CD4-positive, CD25-positive, alpha-beta regulatory T cell (primary cell): ENCODE data around the gene PRDX3. TPM values are rescaled to one million over a fixed set of nuclear protein-coding genes. Genes with fewer than 3 reads are reported as not detected.
"Not testable (repeated sequence)": the region's sequence is repeated elsewhere in the genome, so short reads cannot be mapped to it uniquely, and the experiment has no call there.

ENCODE experiments used
- ATAC-seq, 2 donors: fragments of 150-1000 bp; cut with Tn5 transposase; one replicate each; pipeline ENCODE4 v1.10.0; 2021; ENCODE audit warnings: low read depth in 2 of 2, moderate number of reproducible peaks in 2 of 2, moderate library complexity in 1 of 2
- DNase-seq, 3 donors: peaks; one replicate each; pipeline versions ENCODE4 v3.0.0 to v3.0.0-alpha.2; 2012 to 2022; ENCODE audit warnings: mixed read lengths in 1 of 3
- H3K27ac ChIP-seq: one replicate; pipeline ENCODE4 v1.7.0; 2013; ENCODE audit warnings: mild to moderate bottlenecking, low read length; ENCODE audit not compliant: insufficient read depth, poor library complexity, severe bottlenecking
- H3K27me3 ChIP-seq: one replicate; pipeline ENCODE4 v1.7.0; 2013; ENCODE audit warnings: low read length; ENCODE audit not compliant: control insufficient read depth, insufficient read depth
- H3K36me3 ChIP-seq: one replicate; pipeline ENCODE4 v1.7.0; 2013; ENCODE audit warnings: mild to moderate bottlenecking, low read length, moderate library complexity; ENCODE audit not compliant: control insufficient read depth, insufficient read depth
- H3K4me1 ChIP-seq: 2 replicates; pipeline ENCODE4 v1.7.0; 2013; ENCODE audit warnings: mild to moderate bottlenecking, low read length; ENCODE audit not compliant: insufficient read depth, control insufficient read depth, poor library complexity, severe bottlenecking
- H3K4me3 ChIP-seq: one replicate; pipeline ENCODE4 v1.7.0; 2013; ENCODE audit warnings: low read depth, mild to moderate bottlenecking, low read length, moderate library complexity
- H3K9me3 ChIP-seq, 2 experiments: 1 replicate in 1 of 2; 2 replicates in 1 of 2; pipeline ENCODE4 v1.7.0; 2013; ENCODE audit warnings: low read length in 2 of 2, mild to moderate bottlenecking in 1 of 2, moderate library complexity in 1 of 2; ENCODE audit not compliant: control insufficient read depth in 2 of 2
- H3K27ac Mint-ChIP-seq, 3 donors: one replicate each; pipeline ENCODE4 v1.8.0; 2020 to 2022; ENCODE audit warnings: mild to moderate bottlenecking in 3 of 3, mixed read lengths in 3 of 3, moderate library complexity in 2 of 3
- H3K27me3 Mint-ChIP-seq: one replicate; pipeline ENCODE4 v1.8.0; 2022; ENCODE audit warnings: mild to moderate bottlenecking, mixed read lengths
- H3K36me3 Mint-ChIP-seq: one replicate; pipeline ENCODE4 v1.8.0; 2020; ENCODE audit warnings: mixed read lengths
- H3K4me1 Mint-ChIP-seq, 4 donors: one replicate each; pipeline ENCODE4 v1.8.0; 2020 to 2022; ENCODE audit warnings: mixed read lengths in 4 of 4, mild to moderate bottlenecking in 1 of 4
- H3K4me3 Mint-ChIP-seq, 4 donors: one replicate each; pipeline ENCODE4 v1.8.0; 2020 to 2022; ENCODE audit warnings: mild to moderate bottlenecking in 4 of 4, mixed read lengths in 4 of 4, moderate library complexity in 3 of 4
- H3K9me3 Mint-ChIP-seq, 7 donors: one replicate each; pipeline ENCODE4 v1.8.0; 2020 to 2022; ENCODE audit warnings: mixed read lengths in 7 of 7, mild to moderate bottlenecking in 3 of 7, moderate library complexity in 2 of 7
- polyA plus RNA-seq, 4 donors: library from polyadenylated mRNA; unstranded; fragments of 300-500 nt; fragmentation: Illumina TruSeq; gene quantifications; one replicate each; pipeline ENCODE4 v1.2.3, GENCODE V29; 2021
- total RNA-seq: library from RNA; stranded (reverse); gene quantifications from one replicate; pipeline ENCODE4 v1.2.3, GENCODE V29; 2022

The PRDX3 gene
- total and polyA plus RNA-seq, 5 donors from 2014 or later, result 22.5 to 140 (median 126) TPM

DNA sequence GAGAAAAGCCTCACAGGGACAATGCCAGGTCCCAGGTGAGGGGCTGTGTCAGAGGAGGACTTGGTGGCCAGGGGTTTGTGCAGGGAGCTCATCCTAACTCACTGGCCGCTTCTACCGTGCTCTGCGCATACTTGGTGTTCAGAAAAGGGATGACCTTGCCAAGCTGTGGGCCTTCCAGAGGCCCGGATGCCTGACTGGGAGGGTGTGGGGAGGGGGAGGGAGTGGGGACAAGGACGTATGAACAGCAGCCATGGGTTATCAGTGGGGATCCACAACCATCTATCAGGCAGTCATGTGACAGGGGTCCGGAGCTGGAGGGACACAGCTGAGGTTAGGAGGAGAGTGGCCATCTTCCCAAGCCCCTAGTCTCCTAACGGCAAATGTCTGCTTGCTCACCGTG is 19.3 kb downstream of the PRDX3 start:
- H3K9me3 Mint-ChIP-seq, result no peaks in the 10 kb centered on the region
- DNase-seq (no peak), ATAC-seq (no peak)
- no peak overlapping the region for H3K27ac ChIP-seq
- no peaks in the 10 kb centered on the region for H3K27me3 Mint-ChIP-seq
- H3K4me3 Mint-ChIP-seq, result peak overlapping the region in 1 of 4 donors; percentile 10
- peaks cover 26% of the 10 kb centered on the region for H3K36me3 Mint-ChIP-seq
- peaks cover under 1 to 27% (median 12%) of the 10 kb centered on the region in 4 donors for H3K4me1 Mint-ChIP-seq
- no peak overlapping the region for H3K27ac Mint-ChIP-seq
- peaks cover 4% of the 10 kb centered on the region for H3K4me1 ChIP-seq
- peaks cover 34% of the 10 kb centered on the region for H3K36me3 ChIP-seq
- no peaks in the 10 kb centered on the region for H3K9me3 ChIP-seq
- no peaks in the 10 kb centered on the region for H3K27me3 ChIP-seq
- no peak overlapping the region for H3K4me3 ChIP-seq

DNA sequence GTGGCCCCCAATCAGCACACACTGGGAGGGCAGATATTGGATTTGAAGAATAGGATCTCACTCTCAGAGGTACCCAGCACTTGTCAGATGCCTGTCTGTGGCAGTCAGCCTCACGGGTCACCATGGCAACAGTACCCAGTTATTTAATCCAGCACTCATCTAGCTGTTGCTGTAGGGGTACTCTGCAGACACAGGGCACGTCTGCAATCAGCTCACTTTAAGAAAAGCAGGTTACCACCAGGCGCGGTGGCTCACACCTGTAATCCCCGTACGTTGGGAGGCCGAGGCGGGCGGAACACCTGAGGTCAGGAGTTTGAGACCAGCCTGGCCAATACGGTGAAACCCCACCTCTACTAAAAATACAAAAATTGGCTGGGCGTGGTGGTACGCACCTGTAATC is 25.0 kb downstream of the PRDX3 start:
- H3K4me1 Mint-ChIP-seq, result peaks cover 0 to 5% (median under 1%) of the 10 kb centered on the region in 4 donors
- H3K27ac Mint-ChIP-seq, result no peak overlapping the region
- Histone ChIP-seq H3K27ac (no peak overlapping the region), H3K27me3 (no peaks in the 10 kb centered on the region), H3K4me3 (no peak overlapping the region), H3K36me3 (peaks cover 33% of the 10 kb centered on the region), H3K4me1 (no peaks in the 10 kb centered on the region), H3K9me3 (no peaks in the 10 kb centered on the region)
- H3K36me3 Mint-ChIP-seq, result peaks cover 37% of the 10 kb centered on the region
- H3K9me3 Mint-ChIP-seq, result peaks cover 0 to 1% (median 0%) of the 10 kb centered on the region in 7 donors
- no peaks in the 10 kb centered on the region for H3K27me3 Mint-ChIP-seq
- ATAC-seq (no peak), DNase-seq (no peak)
- no peak overlapping the region for H3K4me3 Mint-ChIP-seq

DNA sequence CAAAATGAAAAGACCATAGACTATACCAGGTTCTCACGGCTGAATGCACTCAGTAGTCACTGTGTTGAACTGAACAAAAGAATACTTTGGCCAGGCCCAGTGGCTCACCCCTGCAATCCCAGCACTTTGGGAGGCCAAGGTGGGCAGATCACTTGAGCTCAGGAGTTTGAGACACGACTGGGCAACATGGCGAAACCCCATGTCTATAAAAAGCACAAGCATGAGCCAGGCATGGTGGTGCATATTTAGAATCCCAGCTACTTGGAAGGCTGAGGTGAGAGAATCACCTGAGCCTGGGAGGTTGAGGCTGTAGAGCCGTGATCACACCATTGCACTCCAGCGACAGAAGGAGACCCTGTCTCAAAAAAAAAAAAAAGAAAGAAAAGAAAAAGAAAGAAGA is 25.6 kb downstream of the PRDX3 start:
- no peaks in the 10 kb centered on the region for H3K9me3 ChIP-seq
- H3K27ac ChIP-seq, result no peak overlapping the region
- ATAC-seq (no peak), DNase-seq (no peak)
- Mint-ChIP-seq H3K9me3 (peaks cover 0 to 1% (median 0%) of the 10 kb centered on the region in 7 donors), H3K36me3 (peaks cover 37% of the 10 kb centered on the region), H3K4me1 (peaks cover 0 to 5% (median under 1%) of the 10 kb centered on the region in 4 donors), H3K4me3 (no peak overlapping the region), H3K27ac (no peak overlapping the region), H3K27me3 (no peaks in the 10 kb centered on the region)
- H3K4me3 ChIP-seq, result no peak overlapping the region
- H3K27me3 ChIP-seq, result no peaks in the 10 kb centered on the region
- H3K36me3 ChIP-seq, result peaks cover 36% of the 10 kb centered on the region
- H3K4me1 ChIP-seq, result no peaks in the 10 kb centered on the region

DNA sequence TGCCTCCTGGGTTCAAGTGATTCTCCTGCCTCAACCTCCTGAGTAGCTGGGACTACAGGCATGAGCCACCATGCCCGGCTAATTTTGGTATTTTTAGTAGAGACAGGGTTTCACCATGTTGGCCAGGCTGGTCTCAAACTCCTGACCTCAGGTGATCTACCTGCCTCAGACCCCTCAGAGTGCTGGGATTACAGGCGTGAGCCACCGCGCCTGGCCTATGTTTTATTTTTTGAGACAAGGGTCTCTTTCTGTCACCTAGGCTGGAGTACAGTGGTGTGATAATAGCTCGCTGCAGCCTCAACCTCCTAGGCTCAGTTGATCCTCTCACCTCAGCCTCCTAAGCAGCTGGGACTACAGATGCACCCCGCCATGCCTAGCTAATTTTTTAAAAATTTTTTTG is 27.0 kb downstream of the PRDX3 start:
- not testable (repeated sequence) for H3K27me3 Mint-ChIP-seq, ATAC-seq, DNase-seq, H3K4me3 ChIP-seq, H3K27ac Mint-ChIP-seq, H3K27me3 ChIP-seq, H3K4me3 Mint-ChIP-seq, H3K9me3 Mint-ChIP-seq, H3K9me3 ChIP-seq, H3K4me1 Mint-ChIP-seq, H3K27ac ChIP-seq, H3K4me1 ChIP-seq
- peaks cover 48% of the 10 kb centered on the region for H3K36me3 ChIP-seq
- H3K36me3 Mint-ChIP-seq, result peaks cover 29% of the 10 kb centered on the region

DNA sequence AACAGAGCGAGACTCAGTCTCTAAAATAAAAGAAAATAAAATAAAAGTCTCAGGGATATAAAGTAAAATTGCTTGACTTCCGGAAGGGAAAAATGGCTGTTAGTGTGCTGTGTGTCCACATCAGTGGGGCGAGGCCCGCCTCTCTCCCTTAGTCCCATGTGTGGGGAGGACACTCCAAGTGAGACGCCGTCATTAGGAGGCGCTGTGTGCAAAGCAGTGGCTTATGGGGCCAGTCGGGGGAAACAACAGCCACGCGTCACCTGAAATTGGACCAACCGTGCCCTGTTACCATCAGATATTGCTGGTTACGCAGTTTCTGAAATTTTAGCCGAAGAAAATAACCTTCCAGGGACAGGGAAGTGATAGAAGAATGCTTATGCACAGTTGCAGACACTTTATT is 28.9 kb downstream of the PRDX3 start:
- ATAC-seq (no peak), DNase-seq (no peak)
- Mint-ChIP-seq H3K9me3 (peaks cover 0 to 1% (median 0%) of the 10 kb centered on the region in 7 donors), H3K4me1 (peaks cover 0 to 5% (median 0%) of the 10 kb centered on the region in 4 donors), H3K4me3 (no peak overlapping the region), H3K27me3 (no peaks in the 10 kb centered on the region), H3K36me3 (peaks cover 26% of the 10 kb centered on the region), H3K27ac (no peak overlapping the region)
- Histone ChIP-seq H3K27ac (no peak overlapping the region), H3K9me3 (no peaks in the 10 kb centered on the region), H3K27me3 (no peaks in the 10 kb centered on the region), H3K4me3 (no peak overlapping the region), H3K4me1 (no peaks in the 10 kb centered on the region), H3K36me3 (peaks cover 41% of the 10 kb centered on the region)

DNA sequence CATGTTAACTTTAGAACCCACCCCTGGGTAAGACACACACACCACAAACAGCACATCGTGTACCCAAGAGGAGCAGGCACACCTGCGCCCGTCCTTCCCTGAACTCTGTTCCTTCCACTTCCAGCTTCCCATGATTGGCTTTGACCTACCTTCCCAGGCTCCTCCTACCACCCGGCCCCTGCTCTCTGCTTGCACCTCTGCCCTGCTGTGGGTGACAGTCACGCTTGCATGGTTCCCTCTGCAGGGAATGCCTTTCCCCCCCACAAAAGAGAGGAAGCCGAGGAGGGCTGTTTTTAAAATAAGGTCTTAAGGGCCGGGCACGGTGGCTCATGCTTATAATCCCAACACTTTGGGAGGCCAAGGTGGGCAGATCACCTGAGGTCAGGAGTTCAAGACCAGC is 29.5 kb downstream of the PRDX3 start:
- H3K4me1 ChIP-seq, result no peaks in the 10 kb centered on the region

DNA sequence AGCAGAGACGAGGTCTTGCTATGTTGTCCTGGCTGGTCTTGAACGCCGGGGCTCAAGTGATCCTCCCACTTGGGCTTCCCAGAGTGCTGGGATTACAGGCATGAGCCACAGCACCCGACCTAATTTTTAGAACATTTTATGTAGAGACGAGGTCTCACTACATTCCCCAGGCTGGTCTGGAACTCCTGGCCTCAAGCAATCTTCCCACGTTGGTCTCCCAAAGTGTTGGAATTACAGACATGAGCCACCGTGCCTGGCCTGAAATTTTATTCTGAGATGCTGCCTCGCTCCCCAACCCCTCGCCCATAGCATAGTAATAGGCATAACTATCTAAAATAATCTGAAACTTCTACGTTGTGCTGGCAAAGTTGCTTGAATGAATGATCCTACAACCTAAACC is 35.0 kb downstream of the PRDX3 start:
- Mint-ChIP-seq H3K36me3 (peaks cover 16% of the 10 kb centered on the region), H3K9me3 (peaks cover 0 to 2% (median 0%) of the 10 kb centered on the region in 7 donors), H3K27ac (no peak overlapping the region), H3K4me3 (no peak overlapping the region), H3K4me1 (peaks cover 0 to 13% (median 4%) of the 10 kb centered on the region in 4 donors), H3K27me3 (no peaks in the 10 kb centered on the region)
- ATAC-seq (no peak), DNase-seq (no peak)
- H3K36me3 ChIP-seq, result peaks cover 24% of the 10 kb centered on the region
- H3K9me3 ChIP-seq, result no peaks in the 10 kb centered on the region
- H3K4me1 ChIP-seq, result no peaks in the 10 kb centered on the region
- no peak overlapping the region for H3K4me3 ChIP-seq
- H3K27me3 ChIP-seq, result no peaks in the 10 kb centered on the region
- H3K27ac ChIP-seq, result no peak overlapping the region

More for the DNA sequence above, 29.5 kb downstream of the PRDX3 start:
- peaks cover 23% of the 10 kb centered on the region for H3K36me3 Mint-ChIP-seq
- H3K36me3 ChIP-seq, result peaks cover 36% of the 10 kb centered on the region
- no peak overlapping the region for H3K27ac ChIP-seq
- H3K4me3 Mint-ChIP-seq, result no peak overlapping the region
- peaks cover 0 to 1% (median 0%) of the 10 kb centered on the region in 7 donors for H3K9me3 Mint-ChIP-seq
- H3K4me3 ChIP-seq, result no peak overlapping the region
- peaks cover 0 to 5% (median 0%) of the 10 kb centered on the region in 4 donors for H3K4me1 Mint-ChIP-seq
- H3K27me3 ChIP-seq, result no peaks in the 10 kb centered on the region
- no peak for ATAC-seq
- no peaks in the 10 kb centered on the region for H3K9me3 ChIP-seq
- DNase-seq, result no peak
- no peak overlapping the region for H3K27ac Mint-ChIP-seq
- H3K27me3 Mint-ChIP-seq, result no peaks in the 10 kb centered on the region

DNA sequence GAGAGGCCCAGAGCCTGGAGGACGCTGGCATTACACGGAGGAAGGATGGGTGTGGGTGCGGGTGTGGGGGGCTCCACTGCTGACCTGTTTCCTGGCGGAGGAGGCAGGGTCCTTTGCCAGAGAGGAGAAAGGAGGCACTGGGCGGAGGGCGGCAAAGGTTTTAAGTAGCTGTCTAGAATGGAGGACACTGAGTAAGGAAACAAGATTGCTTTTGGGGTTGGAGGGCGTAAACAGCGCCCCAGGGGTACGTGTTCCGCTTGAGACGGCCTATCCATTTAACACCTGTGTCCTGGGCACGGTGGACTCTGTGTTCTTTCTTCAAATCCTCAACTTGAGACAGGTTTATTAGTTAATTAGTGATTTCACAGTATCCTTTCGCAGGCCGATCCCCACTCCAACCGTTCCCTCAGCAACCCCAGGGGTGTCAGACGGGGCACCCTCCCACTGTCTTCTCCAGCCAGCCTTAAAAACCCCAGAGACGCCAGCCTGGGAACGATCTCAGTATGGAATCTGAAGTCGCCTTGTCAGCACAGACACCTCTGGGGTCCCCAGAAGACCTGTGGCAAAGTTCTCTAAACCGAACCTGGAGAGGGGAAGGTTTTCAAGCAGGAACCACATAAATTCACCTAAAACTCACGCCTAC is 37.9 kb downstream of the PRDX3 start:
- ATAC-seq (no peak), DNase-seq (no peak)
- Mint-ChIP-seq H3K4me3 (no peak overlapping the region), H3K27me3 (no peaks in the 10 kb centered on the region), H3K27ac (peak overlapping the region in 2 of 3 donors; percentile 63 to 88), H3K36me3 (peaks cover 20% of the 10 kb centered on the region), H3K9me3 (peaks cover 0 to 2% (median 0%) of the 10 kb centered on the region in 7 donors), H3K4me1 (peaks cover 0 to 16% (median 6%) of the 10 kb centered on the region in 4 donors)
- peaks cover 3% of the 10 kb centered on the region for H3K36me3 ChIP-seq
- no peaks in the 10 kb centered on the region for H3K9me3 ChIP-seq
- no peak overlapping the region for H3K4me3 ChIP-seq
- H3K27me3 ChIP-seq, result no peaks in the 10 kb centered on the region
- H3K4me1 ChIP-seq, result peaks cover 2% of the 10 kb centered on the region
- no peak overlapping the region for H3K27ac ChIP-seq
